ENCODE results near the gene RAP1B.
"Not testable (repeated sequence)": the region's sequence is repeated elsewhere in the genome, so short reads cannot be mapped to it uniquely, and the experiment has no call there.

RAP1B gene

DNA sequence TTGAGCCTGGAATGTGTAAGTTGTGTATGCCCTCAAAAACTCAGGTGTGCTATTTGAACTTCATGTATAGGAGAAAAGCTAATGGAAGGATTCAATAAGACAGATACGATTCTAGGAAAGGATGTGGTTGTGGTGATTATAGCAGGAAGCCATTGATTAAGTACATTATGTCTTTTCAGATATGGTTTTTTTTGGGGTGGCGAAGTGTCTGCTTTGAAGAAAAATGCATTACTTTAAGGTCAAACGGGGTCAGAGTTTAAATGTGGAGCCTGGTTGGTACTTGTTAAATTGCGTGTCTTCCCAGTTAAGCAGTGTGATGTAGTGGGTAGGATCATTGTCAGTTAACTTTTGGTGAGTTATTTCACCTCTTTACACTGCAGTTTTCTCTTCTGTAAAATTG lies 63.1 kb downstream of the RAP1B start:
- no peak for TF ChIP-seq GATA1 (IDR thresholded peaks at IDR 0.05; ENCODE audit: low read depth, low read length)
- TF ChIP-seq POLR2A (IDR thresholded peaks at IDR 0.05; ENCODE audit: low read length) = no peak
- DNase-seq = no peak

DNA sequence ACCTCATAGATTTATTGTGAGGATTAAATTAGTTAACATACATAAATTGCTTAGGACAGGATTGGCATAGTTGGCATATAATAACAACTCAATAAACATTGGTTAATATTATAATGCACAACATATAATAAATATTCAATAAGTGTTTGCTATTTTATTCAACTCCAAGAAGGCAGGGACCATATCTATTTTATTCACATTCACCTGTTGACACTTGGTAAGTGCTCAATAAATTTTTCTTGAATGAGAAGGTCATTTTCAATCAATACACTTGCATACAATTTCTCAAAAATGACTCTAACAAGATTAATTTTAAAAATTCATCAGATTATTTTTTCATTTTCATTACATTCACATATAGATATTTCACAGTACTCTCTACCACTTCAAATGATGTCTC lies 63.7 kb downstream of the RAP1B start:
- DNase-seq = no peak
- TF ChIP-seq POLR2A (IDR thresholded peaks at IDR 0.05; ENCODE audit: low read length) (no peak), GATA1 (IDR thresholded peaks at IDR 0.05; ENCODE audit: low read depth, low read length) (no peak)

DNA sequence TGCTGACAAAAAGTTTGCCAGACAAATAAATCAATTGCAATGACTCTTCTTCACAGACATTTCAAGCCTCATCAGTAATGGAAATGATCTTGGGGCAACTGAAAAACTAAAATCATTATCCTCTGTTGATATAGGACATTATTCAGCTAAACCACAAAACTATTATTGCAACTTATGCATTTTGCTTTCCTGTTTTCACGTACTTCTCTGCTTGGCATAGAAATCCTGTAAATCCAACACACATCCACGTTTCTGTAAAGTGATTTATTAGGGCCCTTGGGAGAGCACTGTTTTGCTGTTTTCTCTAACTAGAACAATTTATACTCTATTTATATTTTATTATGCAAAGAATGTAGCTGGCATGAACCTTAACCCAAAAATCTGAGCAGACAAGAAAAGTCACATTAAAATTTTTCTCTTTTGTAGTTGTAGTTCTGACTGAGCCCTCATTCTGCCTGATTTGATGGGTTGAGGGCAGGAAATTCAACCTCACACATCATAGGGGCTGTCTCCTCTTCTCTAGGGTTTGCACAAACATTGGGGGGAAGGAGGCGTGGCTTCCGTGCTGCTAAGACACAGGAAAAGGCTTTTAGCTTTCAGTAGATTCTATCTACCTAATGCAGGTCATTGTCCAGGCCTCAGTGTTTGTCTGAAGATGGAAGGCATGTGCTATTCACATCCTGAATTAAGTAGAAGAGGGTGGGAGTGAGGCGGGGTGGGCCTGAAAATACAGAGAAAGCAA lies 64.6 kb downstream of the RAP1B start:
- TF ChIP-seq GATA1 (IDR thresholded peaks at IDR 0.05; ENCODE audit: low read depth, low read length) = no peak
- TF ChIP-seq POLR2A (IDR thresholded peaks at IDR 0.05; ENCODE audit: low read length) = no peak
- no peak for DNase-seq

DNA sequence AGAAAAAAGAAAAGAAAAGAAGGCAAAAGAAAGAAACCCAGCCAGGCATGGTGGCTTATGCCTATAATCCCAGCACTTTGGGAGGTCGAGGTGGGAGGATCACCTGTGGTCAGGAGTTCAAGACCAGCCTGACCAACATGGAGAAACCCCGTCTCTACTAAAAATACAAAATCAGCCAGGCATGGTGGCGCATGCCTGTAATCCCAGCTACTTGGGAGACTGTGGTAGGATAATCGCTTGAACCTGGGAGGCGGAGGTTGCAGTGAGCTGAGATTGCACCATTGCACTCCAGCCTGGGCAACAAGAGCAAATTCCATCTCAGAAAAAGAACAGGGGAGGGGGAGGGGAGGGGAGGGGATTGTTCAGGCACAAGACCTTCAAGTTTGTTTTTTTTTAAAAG lies 66.2 kb downstream of the RAP1B start:
- not testable (repeated sequence) for DNase-seq

DNA sequence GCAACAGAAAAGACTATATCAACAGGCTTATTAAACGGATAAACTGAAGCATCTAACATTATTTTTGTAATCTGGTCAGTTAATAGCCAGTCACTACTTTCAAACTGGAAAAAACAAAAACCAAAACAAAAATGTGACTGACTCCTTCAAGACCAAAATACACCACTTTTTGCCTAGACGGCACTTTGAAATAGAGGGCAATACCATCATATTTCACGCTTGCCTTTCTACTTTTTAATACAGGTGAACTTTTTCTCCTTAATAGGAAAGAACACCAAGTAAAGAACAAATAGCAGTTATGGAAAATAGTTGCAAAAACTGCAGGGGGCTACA lies 75.5 kb downstream of the RAP1B start:
- TF ChIP-seq GATA1 (IDR thresholded peaks at IDR 0.05; ENCODE audit: low read depth, low read length) = no peak
- no peak for TF ChIP-seq POLR2A (IDR thresholded peaks at IDR 0.05; ENCODE audit: low read length)
- no peak for DNase-seq

DNA sequence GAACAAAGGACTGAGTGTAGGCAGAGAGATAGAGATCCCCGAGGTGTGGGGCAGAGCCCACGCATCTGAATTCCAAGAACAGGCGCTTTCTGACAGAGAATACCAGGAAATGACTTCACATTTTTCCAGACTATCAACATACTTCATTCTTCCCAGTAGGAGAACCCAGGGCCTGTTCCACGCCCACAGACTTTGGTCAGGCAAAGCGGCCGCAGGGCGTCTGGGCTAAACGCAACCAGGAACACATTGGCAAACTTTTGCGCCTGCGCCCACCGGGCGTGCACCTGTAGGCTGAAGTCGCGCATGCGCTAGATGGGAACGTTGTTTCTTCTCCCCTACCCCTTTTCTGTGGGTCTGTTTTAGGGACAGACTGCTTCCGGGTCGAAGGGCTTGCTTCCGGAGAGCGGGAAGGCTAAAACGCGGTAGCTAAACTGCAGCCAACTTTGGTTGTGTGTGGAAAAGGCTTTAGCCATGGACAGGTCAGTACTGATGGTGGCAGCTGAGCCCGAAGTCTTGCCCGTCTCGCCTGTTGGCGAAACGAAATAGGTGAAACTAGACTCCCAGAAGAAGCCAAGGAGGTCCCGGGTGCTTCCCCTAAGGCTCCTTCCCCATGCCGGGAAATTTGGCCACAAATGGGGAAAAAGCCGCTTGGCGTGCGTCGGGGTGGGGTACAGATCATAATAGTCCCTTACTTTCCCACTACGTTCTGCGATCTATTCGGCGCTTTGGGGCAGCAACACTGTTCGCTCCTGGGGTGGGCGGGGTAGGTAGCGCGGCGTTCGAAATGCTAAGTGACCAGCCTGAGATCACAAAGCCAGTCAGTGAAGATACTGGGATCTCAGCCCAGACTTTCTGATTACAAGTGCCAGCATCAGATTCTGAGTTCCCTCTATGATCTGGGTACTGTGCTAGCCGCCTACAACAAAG lies 76.2 kb downstream of the RAP1B start, which contains the start of gene NUP107:
TSS of gene NUP107 (plus strand) at position 384 of the 927 bp plus-strand sequence. CDS start at position 472, 88 bp downstream.
- peak; percentile 98 to 99 for DNase-seq
- TF ChIP-seq GATA1 (IDR thresholded peaks at IDR 0.05; ENCODE audit: low read depth, low read length) = no peak
- peak; percentile 94 for TF ChIP-seq POLR2A (IDR thresholded peaks at IDR 0.05; ENCODE audit: low read length)

DNA sequence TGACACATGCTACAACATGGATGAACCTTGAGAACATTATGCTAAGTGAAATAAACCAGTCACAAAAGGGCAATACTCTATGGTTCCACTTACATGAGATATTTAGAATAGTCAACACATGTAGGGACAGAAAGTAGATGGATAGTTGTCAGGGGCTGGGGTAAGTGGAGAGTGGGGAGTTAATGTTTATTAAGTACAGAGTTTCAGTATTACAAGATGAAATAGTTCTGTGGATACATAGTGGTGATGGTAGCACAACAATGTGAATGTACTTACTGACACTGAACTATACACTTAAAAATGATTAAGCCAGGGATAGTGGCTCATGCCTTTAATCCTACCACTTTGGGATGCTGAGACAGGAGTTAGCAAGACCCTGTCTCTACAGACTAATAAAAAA lies 84.8 kb downstream of the RAP1B start:
- TF ChIP-seq GATA1 (IDR thresholded peaks at IDR 0.05; ENCODE audit: low read depth, low read length) = no peak
- TF ChIP-seq POLR2A (IDR thresholded peaks at IDR 0.05; ENCODE audit: low read length) = no peak
- no peak for DNase-seq

DNA sequence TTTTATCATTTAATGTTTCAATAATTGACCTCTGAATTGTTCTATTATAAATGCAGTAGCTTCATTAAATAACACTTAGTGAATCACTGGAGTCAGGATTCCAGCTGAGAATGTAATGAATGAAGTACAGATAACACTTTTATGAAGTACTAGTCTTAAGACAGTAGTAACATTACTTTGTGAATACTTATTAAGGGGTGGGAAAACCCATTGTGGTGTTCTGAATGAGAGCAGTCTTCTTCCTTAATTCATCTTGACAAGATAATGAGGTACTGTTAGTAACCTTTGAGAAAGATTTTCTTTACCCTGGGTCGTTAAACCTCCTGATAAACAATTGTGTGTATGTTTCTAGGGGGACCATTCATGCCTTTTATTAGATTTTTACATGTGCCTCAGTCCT lies 88.8 kb downstream of the RAP1B start:
- no peak for DNase-seq
- no peak for TF ChIP-seq GATA1 (IDR thresholded peaks at IDR 0.05; ENCODE audit: low read depth, low read length)
- TF ChIP-seq POLR2A (IDR thresholded peaks at IDR 0.05; ENCODE audit: low read length) = no peak

All from erythroblast (primary cell).